NCI-H524 (cell line): ENCODE results near the gene CD248.
"Not testable (repeated sequence)": the region's sequence is repeated elsewhere in the genome, so short reads cannot be mapped to it uniquely, and the experiment has no call there.

Source experiments
- DNase-seq, 2 experiments: peaks; one replicate each; lab custom pipeline; 2025; lab: John Stamatoyannopoulos, UW

CD248 gene

GRCh38 chr11:66288671-66289547 lies 27.9 kb downstream of the CD248 start, which contains the start of gene YIF1A:
TSS of gene YIF1A (minus strand) at chr11:66289143. CDS start at chr11:66288985, 158 bp downstream.
- peak; percentile 98 to 99 for DNase-seq

DNA sequence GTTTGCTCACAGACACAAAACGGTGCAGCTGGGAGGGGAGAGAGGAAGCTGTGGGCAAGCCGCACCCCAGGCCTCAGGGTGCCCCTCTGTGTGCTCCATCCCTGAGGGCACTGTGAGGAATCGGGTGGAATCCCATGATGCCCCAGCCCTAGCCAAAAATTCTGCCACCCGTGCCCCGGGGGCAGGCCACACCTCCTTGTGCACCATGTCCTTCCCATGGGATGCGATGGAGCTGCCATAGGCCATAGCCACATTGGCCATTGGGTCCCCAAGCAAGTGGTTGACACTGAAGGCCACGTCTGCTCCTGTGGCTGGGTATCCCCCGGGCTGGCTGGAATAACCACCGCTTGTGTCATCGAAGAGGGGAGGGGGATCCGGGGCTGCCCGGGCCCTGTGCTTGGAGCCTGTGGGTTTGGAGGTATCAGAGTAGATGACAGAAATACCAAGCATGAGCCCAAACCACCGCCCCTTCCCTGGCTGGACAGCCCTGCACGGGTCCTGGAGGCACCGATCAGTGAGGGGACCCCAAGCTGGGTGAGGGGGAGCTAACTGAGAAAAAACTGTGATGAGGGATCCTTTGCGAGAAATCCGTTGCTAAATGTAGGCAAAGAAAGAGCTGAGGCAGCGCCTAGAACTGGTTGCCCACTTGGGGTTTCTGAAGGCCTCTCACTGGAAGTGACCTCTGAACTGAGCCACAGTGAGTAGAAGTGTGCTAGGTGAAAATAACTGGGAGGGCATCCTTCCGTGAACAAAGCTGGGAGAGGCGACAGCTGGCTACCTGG lies 28.8 kb downstream of the CD248 start:
- DNase-seq: no peak

GRCh38 chr11:66287211-66287888 lies 29.5 kb downstream of the CD248 start:
- no peak for DNase-seq

GRCh38 chr11:66286699-66287098 lies 30.1 kb downstream of the CD248 start:
- no peak for DNase-seq

DNA sequence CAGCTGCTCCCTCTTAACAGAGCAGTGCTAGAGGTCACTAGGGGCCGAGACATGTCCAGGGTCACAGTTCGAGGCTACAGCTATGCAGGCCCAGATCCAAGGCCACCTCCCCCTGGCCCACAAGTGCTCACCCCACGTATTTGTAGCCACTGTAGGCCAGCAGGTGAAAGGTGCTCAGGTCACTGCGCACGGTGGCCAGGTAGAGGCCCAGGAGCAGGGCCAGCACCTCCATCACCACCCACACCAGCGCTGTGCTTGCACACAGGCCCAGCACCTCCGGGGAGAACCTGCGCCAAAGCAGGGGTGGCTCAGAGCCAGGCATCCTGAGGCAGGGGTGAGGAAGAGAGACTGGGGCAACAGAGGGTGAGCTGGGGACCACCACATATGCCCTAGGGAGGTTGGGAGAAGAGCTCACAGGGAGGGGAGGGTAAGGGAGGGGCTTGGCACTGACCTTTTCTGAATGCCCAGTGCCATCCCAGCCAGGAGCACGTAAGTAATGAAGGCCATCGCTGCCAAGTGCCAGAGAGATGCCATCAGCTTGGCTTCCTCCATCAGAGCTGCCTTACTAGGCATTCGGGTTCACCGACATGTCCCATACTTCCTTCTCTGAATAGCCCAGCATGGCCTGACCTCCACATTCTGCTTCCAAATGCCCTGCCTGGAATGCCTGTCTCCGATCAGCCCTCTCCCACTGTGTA lies 31.4 kb downstream of the CD248 start:
- DNase-seq: no peak

DNA sequence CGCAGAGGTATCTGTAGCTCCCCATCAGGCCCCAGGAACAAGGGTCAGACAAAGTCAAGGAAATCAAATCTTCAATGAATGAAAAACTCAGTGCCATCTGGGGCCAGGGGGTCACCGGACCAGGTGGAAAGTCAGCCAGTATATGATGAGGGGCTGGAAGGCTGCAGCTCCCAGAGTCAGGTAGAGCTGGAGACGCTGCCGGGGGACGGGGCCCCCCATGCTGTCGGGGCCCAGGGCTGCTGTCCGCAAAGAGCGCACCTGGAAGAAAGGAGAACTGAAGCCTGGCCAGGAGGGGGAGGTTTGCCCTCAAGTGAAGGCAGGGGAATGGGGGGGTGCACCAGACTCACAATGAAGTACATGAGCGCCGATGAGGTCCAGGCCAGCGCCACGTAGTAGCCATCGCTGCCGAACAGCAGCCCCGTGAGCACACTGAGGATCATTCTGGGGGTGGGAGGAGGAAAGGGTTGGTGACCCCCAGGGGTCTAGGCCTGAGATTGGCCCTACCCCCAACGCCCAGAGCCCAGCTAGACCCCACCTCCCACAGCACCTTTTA lies 32.2 kb downstream of the CD248 start:
- no peak for DNase-seq

DNA sequence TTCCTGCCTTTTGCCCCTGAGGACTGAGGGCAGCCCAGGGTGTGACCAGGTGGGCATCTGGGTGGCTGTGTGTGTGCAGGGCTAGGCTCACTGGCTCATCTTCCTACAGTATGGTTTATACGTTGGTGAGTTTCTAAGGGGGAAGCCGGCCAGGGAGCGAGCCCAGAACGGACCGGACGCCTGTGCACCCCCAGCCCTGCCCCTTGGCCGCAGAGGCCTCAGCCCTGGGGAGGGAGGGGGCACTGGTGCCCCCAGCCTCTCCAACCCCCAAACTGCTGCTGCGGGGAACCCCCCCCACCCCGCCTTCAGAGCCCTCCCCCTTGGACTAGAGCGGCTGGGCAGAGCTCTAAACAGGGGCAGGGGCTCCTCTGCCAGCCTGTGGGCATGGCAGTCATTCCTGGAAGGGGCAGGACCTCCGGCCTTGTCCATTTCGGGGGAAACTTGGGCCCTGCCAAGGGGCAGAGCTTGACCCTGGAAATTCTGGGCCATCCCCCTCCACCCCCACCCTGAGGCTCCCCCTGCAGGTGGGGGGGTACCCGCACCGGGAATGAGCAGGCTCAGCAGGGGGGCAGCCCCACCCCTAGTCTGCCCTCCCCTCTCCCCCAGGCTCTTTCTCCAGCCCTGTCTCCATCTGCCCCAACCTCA lies 33.3 kb downstream of the CD248 start:
- DNase-seq: no peak

- DNase-seq: peak; percentile 92 to 97
Observed at GRCh38 chr11:66282468-66283455, 34.1 kb downstream of the CD248 start.

DNA sequence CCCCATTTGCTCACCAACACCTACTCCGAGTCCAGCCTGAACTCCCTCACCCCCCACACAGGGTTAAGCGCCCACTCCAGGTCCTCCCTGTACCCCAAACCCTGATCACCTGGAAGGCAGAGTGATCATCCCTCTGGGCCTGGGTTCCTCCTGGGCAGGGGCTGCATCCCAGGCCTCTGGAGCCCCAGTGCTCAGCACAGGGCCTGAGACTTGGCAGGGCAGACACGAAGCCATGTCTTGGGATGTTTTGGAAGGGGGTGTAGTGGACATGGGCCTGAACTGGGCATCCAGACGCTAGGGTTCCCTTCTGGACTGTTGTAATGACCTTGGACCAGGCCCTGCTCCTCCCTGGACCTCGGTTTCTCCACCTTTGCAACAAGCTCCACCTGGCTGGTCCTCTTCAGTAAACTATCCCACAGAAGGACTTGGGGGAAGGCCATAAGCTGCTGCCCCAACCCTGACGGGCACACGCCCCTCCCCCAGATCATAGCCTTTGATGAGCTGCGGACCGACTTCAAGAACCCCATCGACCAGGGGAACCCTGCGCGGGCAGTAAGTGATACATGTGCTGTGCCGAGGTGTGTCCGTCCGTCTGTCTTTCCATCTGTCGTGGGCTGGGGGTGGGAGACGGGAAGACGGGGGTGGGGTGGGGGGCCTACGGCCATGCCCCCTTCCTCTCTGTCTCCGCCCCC lies 34.9 kb downstream of the CD248 start:
- no peak for DNase-seq

DNA sequence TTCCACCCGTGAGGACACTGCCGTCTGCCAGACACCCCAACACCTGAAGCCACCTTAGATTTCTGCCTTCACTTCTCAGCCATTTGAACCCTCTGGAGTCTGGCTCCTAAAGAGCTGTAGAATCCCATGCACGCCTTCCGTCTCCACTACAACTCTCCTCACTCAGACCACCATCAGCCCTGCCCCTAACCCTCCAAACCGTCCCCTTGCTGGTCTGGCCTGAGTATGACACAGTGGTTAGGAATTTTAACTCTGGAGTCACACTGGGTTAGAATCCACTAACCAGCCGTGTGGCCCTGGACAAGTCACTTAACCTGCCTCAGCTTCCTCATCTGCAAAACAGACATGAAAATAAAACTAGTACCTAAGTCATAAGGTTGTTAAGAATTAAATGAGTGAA lies 35.8 kb downstream of the CD248 start:
- DNase-seq: no peak

- peak; percentile 76 to 88 for DNase-seq
Observed at GRCh38 chr11:66280428-66280827, 36.4 kb downstream of the CD248 start.

DNA sequence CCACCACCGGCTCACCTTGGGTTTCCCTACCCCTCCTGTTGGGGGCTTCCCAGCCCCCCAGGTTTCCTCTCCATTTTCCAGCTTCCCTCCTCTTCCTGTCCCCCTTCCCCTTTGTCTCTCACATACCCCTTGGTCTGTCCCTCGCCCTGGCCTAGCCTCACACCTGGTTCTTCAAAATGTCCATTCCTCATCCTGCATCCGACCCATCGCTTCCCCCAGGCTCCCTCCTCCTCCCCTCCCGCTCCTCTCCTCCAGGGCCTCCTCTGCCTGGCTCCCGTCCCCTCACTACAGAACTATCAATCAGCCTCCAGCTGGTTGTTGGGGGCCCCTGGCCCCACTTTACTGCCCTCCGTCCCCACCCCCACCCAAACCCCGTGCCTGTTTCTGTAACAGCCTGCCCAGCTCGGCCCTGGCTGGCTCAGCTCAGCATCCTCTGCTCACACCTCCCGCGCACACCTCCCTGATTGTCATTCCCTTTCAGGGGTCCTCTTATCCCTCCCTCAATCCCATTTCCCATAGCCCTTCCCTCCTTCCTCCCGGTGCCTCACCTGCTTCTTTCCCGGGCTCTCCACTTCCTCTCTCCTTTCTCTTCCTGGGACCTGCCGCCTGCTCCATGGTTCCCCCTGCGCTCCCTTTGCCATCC lies 37.6 kb downstream of the CD248 start:
- no peak for DNase-seq

DNA sequence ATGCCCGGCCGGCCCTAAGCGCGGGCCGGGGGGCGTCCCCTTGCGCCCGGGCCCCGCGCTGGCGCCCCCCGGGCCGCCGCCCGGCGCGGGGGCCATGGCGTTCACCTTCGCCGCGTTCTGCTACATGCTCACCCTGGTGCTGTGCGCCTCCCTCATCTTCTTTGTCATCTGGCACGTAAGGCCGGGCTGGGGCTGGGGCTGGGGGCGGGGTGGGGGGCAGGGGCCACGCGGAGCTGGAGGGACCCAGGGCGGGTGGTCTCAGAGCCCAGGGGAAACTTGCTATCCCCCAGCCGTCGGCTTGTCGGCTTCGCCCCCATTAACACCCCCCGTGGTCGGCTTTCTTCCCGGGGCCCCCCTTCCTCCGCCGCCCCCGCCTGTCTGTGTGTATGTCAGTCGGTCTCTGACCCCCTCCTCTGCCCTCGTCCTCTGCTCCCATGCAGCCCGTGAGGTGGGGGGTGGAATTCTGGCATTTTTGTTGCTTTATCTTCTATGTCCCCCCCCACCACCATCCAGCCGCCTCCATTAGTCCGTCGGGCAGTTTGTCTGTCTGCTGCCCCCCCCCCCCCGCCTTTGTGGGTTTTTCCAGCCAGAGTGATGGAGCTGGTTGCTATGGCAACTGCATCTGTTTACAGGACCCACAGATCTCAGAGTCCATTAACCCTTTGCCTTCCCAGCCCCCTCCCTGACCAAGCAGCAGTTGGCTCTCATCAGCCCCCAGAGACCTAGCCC lies 38.3 kb downstream of the CD248 start:
- peak in 1 of 2 experiments; percentile 35 for DNase-seq

GRCh38 chr11:66277471-66278362 lies 39.1 kb downstream of the CD248 start, which contains the start of gene CNIH2:
TSS of gene CNIH2 (plus strand) at chr11:66278175. CDS start at chr11:66278457, 282 bp downstream.
- DNase-seq: peak in 1 of 2 experiments; percentile 40

DNA sequence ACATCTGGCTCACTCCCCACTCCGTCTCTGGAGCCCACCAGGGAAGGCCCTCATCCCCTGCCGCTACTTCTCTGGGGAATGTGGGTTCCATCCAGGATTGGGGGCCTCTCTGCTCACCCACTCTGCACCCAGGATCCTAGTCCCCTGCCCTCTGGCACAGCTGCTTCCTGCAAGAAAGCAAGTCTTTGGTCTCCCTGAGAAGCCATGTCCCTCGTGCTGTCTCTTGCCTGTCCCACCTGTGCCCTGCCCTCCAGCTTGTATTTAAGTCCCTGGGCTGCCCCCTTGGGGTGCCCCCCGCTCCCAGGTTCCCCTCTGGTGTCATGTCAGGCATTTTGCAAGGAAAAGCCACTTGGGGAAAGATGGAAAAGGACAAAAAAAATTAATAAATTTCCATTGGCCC lies 39.8 kb downstream of the CD248 start:
- DNase-seq: not testable (repeated sequence)

DNA sequence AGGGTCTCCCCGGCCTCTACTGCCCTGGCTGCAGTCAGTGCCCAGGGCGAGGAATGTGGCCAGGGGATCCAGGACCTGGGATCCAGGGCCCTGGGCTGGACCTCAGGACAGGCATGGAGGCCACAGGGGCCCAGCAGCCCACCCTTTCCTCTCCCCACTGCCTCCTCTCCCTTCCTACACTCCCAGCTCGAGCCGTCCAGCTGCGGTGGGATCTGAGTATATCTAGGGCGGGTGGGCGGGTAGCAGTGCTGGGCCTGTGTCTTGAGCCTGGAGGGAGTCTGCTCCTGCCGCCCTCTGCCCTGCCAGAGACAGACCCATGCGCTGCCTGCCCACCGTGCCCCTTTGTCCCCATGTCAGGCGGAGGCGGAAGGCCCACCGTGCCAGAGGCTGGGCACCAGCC lies 40.2 kb downstream of the CD248 start:
- DNase-seq: not testable (repeated sequence)
